ENCODE results near the gene P2RY14. TPM values are rescaled to one million over a fixed set of nuclear protein-coding genes. Genes with fewer than 3 reads are reported as not detected.

P2RY14 gene
- total RNA-seq, 3 donors from 2014 or later = 0.20 to 0.26 TPM; not detected in 1

DNA sequence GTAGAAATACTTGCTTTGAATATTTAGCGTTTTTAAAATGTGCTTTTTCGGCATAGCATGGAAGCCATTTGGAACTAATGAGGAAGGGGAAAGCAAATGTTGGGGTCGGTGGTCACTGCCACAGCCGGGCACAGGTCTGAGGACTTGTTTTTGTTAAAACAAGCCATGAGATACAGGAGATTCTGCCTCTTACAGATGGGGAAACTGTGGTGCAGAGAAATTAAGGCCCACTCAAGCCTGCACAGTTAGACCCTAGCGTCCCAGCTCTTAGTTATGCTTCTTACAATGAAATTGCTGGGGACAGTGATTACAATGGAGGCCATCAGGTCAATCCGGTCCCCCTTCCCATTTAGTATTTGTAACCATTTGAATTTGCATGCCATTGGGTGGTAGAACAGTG, 72.9 kb downstream of the P2RY14 start:
- DNase-seq (no peak), ATAC-seq (no peak)
- peaks cover 10% of the 10 kb centered on the region for H3K36me3 Mint-ChIP-seq (ENCODE audit: insufficient read depth)
- peak overlapping the region; percentile 74 for H3K4me3 Mint-ChIP-seq
- H3K27me3 Mint-ChIP-seq (ENCODE audit: low read depth) = no peaks in the 10 kb centered on the region
- H3K9me3 Mint-ChIP-seq = no peaks in the 10 kb centered on the region
- H3K4me1 Mint-ChIP-seq (ENCODE audit: low read depth) = peaks cover 66% of the 10 kb centered on the region

DNA sequence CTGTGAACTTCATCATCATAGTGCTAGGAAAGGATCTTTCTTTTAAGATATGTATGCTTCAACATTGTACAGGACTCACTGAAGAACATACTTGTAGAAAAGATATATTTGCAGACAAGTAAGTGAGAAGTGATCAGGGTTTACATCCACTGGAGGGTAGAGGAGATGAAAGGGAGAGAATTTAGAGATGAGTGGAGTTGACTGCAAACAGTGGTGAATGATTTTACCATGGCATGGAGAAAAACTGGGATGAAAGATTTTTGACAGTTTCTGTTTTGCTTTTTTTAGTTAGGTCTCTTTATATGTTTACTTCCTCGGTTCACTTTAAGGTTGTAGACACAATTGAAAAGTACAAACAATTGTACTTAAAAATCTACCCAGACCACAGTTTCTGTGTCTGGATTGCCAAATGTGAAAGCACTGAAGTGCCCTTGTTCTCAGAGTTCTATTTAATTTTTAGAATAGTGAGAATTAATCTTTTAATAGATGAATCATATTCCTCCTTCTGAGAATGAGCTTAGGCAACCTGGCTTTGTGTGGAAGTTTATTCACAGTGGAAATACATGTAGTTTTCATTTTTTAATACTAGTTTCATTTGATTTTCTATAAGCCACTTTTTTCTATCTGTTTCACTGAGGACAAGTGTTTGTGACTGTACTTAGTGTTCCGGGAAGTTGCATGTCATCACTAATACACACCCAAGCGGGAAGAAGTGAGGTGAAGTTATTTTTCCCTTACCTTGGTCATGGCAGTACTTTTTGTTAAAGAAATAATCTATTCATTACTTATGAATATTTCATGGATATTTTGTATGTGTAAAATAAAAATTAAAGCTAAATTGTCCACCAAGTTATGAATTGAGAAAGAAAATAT, 73.6 kb downstream of the P2RY14 start:
- ATAC-seq = peak; percentile 12 to 24
- H3K36me3 Mint-ChIP-seq (ENCODE audit: insufficient read depth) = peaks cover 16% of the 10 kb centered on the region
- peak overlapping the region; percentile 74 for H3K4me3 Mint-ChIP-seq
- H3K27me3 Mint-ChIP-seq (ENCODE audit: low read depth) = no peaks in the 10 kb centered on the region
- no peak for DNase-seq
- peaks cover 60% of the 10 kb centered on the region for H3K4me1 Mint-ChIP-seq (ENCODE audit: low read depth)
- H3K9me3 Mint-ChIP-seq = no peaks in the 10 kb centered on the region

DNA sequence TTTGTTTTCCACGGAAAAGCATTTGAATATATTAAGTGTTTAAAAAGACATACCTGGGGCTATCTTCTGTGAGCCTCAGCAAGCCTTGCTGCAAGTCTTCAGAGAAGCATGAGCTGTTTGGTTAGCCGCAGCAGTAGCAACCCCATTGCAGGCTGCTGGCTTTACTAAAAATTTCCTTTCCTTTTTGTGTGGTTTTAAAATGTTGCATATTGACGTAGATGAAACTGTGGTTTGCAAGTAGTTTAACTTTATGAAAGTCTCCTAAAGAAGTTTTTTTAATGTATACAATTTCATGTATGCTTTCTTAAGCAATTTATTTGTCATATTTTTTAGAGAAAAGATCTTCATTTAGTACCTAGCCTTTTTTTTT, 75.3 kb downstream of the P2RY14 start, which contains the start of gene GPR171:
Gene GPR171, minus strand, starts transcription at position 166 of the 370 bp plus-strand sequence. CDS start 3,830 bp downstream, outside the sequence.
- peak; percentile 77 to 81 for ATAC-seq
- DNase-seq = peak; percentile 61
- Mint-ChIP-seq H3K9me3 (no peaks in the 10 kb centered on the region), H3K4me3 (peak within 1 kb of the TSS; percentile 90), H3K27me3 (ENCODE audit: low read depth) (no peaks in the 10 kb centered on the region), H3K4me1 (ENCODE audit: low read depth) (peaks cover 63% of the 10 kb centered on the region), H3K36me3 (ENCODE audit: insufficient read depth) (peaks cover 32% of the 10 kb centered on the region)

DNA sequence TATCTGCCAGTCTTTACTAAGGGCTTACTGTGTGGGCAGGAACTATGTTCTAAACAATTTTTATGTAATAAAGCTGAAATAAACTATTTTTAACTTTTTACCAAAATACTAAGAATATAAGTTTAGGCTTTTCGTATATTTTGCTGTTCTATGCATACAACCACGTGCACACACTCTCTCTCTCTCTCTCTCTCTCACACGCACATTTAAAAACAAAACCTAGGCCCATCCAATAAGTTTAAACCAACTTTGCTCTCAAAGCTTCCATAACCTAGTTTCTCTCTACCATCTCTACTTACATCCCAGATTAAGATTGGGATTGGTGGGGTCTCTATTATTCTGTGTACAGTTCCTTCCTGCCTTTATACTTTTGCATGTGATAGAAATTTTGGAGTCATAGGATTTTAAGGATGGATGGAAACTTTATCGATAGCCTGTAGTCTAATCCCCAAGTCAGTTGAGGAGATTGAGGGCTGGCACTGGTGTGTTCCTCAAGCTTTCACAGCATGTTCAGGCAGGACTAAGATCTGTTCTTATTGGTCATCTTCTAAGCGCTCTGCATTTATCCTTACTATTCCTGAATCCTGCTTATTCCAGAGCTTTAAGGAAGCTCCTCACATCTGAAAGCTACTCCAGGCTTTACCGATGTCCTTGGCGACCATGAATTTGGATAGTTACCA, 77.2 kb downstream of the P2RY14 start:
- Mint-ChIP-seq H3K27me3 (ENCODE audit: low read depth) (no peaks in the 10 kb centered on the region), H3K4me1 (ENCODE audit: low read depth) (peaks cover 53% of the 10 kb centered on the region), H3K9me3 (no peaks in the 10 kb centered on the region), H3K4me3 (peak overlapping the region; percentile 90), H3K36me3 (ENCODE audit: insufficient read depth) (peaks cover 33% of the 10 kb centered on the region)
- DNase-seq = no peak
- no peak for ATAC-seq

DNA sequence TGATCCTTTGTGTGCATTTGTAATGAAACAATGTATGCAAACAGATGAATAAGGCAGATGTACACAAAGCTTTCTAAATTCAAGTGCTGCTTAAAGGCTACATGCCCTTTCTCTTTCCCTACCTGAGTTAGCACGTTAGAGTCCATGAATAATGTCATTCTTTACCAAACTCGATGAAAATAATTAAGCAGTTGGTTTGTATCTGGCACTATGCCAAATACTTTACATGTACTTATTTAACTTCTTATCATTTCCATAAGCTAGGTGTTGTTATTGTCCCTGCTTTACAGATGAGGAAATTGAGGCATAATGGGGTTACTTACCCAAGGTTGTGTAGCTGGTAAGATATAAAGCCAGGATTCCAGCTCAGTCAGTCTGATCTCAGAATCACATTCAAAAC, 77.8 kb downstream of the P2RY14 start:
- Mint-ChIP-seq H3K4me1 (ENCODE audit: low read depth) (peaks cover 51% of the 10 kb centered on the region), H3K36me3 (ENCODE audit: insufficient read depth) (peaks cover 35% of the 10 kb centered on the region), H3K9me3 (no peaks in the 10 kb centered on the region), H3K27me3 (ENCODE audit: low read depth) (no peaks in the 10 kb centered on the region), H3K4me3 (peak overlapping the region; percentile 90)
- no peak for ATAC-seq
- no peak for DNase-seq

DNA sequence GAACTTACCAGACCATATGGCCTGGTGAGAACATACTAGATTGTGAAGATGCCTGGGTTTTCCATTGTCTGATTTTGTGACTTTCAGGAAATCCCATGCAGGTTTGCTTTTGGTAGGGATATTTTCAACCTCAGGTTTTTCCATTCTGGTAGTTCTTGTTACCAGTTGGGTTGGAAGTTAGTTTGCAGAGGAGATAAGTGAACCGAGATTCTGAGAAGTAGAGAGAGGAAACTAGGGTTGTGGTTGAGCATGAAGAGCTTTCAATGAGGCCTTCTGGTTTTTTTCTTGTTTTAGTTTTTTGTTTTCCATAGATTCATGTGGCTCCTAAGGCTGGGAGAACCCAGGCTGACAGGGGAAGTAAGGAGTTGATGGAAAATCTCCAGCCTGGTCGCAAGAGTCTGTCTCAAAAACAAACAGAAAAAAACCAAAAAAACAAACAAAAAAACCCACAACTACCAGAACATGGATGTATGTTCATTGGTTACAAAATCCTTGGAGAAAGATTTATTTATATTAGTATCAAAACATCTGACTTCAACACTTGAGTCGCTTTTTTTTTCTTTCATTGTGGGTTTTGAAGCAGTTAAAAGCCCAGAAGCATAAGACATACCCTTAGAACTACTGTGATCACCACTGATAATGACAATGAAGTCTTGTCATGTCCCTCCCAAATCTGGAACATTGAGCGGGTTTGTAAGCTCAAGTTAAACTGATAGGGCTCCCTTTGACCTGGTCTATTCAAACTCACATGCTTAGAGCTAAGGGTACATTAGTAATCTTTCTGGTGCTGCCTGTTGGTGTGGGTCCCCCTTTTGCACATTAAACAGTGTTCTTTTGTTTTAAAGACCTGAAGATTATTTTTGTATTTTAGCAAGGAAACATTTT, 78.5 kb downstream of the P2RY14 start:
- Mint-ChIP-seq H3K36me3 (ENCODE audit: insufficient read depth) (peaks cover 35% of the 10 kb centered on the region), H3K9me3 (no peaks in the 10 kb centered on the region), H3K27me3 (ENCODE audit: low read depth) (no peaks in the 10 kb centered on the region), H3K4me3 (peak overlapping the region; percentile 90), H3K4me1 (ENCODE audit: low read depth) (peaks cover 43% of the 10 kb centered on the region)
- DNase-seq (no peak), ATAC-seq (peak in 1 of 2 donors; percentile 11)

DNA sequence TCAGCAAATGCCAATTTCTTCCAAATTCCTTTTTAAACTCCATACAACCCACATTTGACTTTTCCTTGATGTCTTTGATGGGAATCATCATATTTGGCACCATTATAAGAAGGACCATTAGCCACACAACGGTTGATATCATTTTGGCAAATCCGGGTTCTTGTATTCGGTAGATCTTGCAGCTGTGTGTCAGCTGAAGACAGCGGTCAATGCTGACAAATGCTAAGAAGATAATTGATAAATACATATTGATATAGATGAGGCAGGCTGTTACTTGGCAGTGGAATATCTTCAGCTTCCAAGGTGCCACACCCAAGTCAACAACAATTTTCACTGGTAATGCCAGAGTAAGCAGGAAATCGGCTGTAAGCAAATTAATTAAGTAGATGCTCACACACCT, 79.5 kb downstream of the P2RY14 start:
- Mint-ChIP-seq H3K9me3 (no peaks in the 10 kb centered on the region), H3K4me3 (peak overlapping the region; percentile 90), H3K4me1 (ENCODE audit: low read depth) (peaks cover 33% of the 10 kb centered on the region), H3K27me3 (ENCODE audit: low read depth) (no peaks in the 10 kb centered on the region), H3K36me3 (ENCODE audit: insufficient read depth) (peaks cover 37% of the 10 kb centered on the region)
- ATAC-seq (no peak), DNase-seq (no peak)

DNA sequence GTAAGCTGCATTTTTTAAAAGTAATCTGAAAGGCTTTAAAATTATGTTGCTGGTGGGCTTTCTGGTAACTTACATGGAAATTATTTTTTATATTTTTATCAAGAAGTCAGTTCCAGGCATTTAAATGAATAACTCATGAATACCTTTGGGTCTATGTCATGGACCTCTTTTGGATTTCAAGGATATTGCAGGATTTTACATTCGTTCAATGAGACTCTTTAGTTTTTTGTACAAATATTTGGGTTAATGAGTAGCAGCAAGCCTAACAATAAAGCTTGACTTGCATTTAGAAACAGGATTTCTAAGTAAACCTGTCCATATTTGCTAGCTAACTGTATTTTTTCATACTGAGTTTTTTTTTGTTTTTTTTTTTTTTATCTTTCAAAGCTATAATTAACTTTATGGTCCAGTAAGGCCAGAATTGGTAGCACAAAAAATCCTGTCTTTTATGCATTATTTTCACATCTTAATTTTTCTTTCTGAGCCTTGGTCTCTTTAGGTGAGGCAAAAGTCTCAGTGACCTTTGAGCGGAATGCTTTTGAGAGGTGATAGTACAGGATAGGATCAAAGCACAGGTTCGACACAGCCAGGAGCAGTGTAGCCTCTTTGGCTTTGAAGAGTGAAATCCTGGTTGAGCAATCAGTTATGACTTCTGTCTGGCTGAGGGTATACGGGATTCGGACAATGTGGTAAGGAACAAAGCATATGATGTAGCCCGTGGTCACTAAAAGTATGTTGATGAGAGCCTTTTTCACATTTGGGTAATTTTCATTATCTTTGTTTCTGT, 80.2 kb downstream of the P2RY14 start:
- Mint-ChIP-seq H3K4me1 (ENCODE audit: low read depth) (peaks cover 32% of the 10 kb centered on the region), H3K27me3 (ENCODE audit: low read depth) (no peaks in the 10 kb centered on the region), H3K4me3 (peak overlapping the region; percentile 10), H3K36me3 (ENCODE audit: insufficient read depth) (peaks cover 37% of the 10 kb centered on the region), H3K9me3 (no peaks in the 10 kb centered on the region)
- ATAC-seq = no peak
- no peak for DNase-seq

DNA sequence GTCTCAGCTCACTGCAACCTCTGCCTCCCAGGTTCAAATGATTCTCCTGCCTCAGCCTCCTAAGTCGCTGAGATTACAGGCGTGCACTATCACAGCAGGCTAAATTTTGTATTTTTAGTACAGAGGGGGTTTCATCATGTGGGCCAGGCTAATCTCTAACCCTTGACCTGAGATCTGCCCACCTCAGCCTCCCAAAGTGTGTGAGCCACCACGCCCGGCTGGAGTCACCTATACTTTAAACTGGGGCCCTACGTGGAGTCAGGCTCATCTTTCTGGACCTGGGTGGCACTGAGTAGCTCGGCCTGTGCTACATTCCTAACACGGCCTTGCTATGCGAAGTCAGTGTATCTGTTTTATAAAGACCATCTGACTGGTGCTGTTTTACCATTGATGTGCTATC, 81.1 kb downstream of the P2RY14 start:
- peaks cover 32% of the 10 kb centered on the region for H3K4me1 Mint-ChIP-seq (ENCODE audit: low read depth)
- H3K36me3 Mint-ChIP-seq (ENCODE audit: insufficient read depth) = peaks cover 37% of the 10 kb centered on the region
- no peak for ATAC-seq
- no peak overlapping the region for H3K4me3 Mint-ChIP-seq
- H3K9me3 Mint-ChIP-seq = no peaks in the 10 kb centered on the region
- DNase-seq = no peak
- H3K27me3 Mint-ChIP-seq (ENCODE audit: low read depth) = no peaks in the 10 kb centered on the region

DNA sequence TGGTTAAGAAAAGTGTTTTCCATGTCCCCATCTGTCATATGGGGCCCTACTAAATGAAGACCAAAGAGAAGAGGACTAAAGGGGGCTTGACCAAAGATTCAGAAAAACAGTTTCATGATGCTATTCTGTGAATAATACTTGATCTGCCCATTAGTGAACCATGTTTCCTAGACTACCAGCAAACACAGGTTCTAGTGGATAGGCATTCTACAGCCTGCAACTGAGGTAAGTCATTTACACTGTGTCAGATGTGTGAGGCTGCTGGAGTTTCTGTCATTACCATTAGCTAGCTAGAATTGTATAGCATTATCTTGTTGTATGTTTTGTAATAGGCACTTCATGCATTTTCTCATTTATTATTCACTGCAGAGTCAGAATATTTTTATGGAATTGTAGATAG, 81.9 kb downstream of the P2RY14 start:
- Mint-ChIP-seq H3K4me1 (ENCODE audit: low read depth) (peaks cover 32% of the 10 kb centered on the region), H3K36me3 (ENCODE audit: insufficient read depth) (peaks cover 32% of the 10 kb centered on the region), H3K4me3 (no peak overlapping the region), H3K9me3 (peaks cover under 1% of the 10 kb centered on the region), H3K27me3 (ENCODE audit: low read depth) (no peaks in the 10 kb centered on the region)
- DNase-seq = no peak
- ATAC-seq = no peak

DNA sequence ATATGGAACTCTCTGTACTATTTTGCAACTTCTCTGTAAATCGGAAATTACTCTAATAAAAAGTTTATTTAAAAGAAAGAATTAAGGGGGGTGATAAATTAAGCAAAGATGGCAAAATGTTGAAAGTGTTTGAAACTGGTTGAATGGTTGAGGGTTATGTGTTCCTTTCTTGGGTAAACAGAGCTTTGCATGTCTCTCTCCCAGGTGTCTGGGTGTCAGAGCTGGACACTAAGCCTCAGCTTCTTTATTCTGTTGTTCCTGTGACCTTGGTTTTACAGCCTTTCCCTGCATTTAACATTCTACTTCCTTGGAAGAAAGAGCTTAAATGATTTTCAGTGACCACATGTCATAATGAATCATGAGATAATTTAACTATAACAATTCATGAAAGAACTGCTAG, 82.5 kb downstream of the P2RY14 start:
- H3K4me3 Mint-ChIP-seq = no peak overlapping the region
- H3K36me3 Mint-ChIP-seq (ENCODE audit: insufficient read depth) = peaks cover 30% of the 10 kb centered on the region
- ATAC-seq = no peak

DNA sequence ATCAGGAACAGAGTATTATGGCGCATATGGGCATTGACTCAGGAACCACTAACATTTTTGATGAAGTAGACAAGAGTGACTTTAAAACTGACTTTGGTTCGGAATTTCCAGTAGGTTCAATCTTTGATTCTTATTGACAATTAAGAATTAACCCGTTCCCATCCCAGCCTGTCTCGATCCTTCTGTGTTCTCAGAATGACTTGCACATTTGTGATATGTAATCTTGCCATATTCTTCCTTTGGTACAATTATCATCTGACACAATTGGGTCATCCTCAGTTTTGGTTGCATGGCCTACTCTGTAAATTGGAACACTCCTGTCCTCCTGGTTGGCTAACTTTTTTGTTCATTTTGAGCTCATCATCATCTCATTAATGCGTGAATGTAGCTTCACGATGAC, 85.8 kb downstream of the P2RY14 start:
- H3K36me3 Mint-ChIP-seq (ENCODE audit: insufficient read depth) = peaks cover 7% of the 10 kb centered on the region
- H3K27me3 Mint-ChIP-seq (ENCODE audit: low read depth) = no peaks in the 10 kb centered on the region
- peaks cover 5% of the 10 kb centered on the region for H3K9me3 Mint-ChIP-seq
- H3K4me3 Mint-ChIP-seq = no peak overlapping the region
- DNase-seq (no peak), ATAC-seq (no peak)
- peaks cover 30% of the 10 kb centered on the region for H3K4me1 Mint-ChIP-seq (ENCODE audit: low read depth)

More for the DNA sequence above, 82.5 kb downstream of the P2RY14 start:
- H3K9me3 Mint-ChIP-seq = peaks cover 5% of the 10 kb centered on the region
- H3K27me3 Mint-ChIP-seq (ENCODE audit: low read depth) = no peaks in the 10 kb centered on the region
- no peak for DNase-seq
- peaks cover 33% of the 10 kb centered on the region for H3K4me1 Mint-ChIP-seq (ENCODE audit: low read depth)

DNA sequence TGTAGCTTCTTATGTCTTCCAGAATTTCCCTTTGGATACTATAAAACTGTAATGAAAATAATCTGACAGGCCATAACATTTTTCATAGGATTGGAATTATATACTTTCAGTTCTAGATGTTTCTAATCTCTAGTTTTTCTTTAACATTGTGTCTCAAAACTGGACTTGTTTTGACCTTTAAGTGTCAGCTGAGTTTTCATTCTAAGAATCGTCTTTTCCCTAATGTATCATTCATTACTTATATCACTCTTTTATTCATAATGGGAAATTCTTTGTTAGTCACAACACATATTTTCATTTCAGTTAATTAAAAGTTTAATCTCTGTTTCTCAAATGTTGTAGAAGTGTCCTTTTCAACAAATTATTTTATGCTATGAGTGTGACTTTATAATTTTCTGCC, 87.2 kb downstream of the P2RY14 start:
- DNase-seq (no peak), ATAC-seq (peak in 1 of 2 donors; percentile 75)
- Mint-ChIP-seq H3K4me3 (peak overlapping the region; percentile 41), H3K36me3 (ENCODE audit: insufficient read depth) (peaks cover 5% of the 10 kb centered on the region), H3K27me3 (ENCODE audit: low read depth) (no peaks in the 10 kb centered on the region), H3K9me3 (peaks cover 5% of the 10 kb centered on the region), H3K4me1 (ENCODE audit: low read depth) (peaks cover 33% of the 10 kb centered on the region)
